GM12878 (cell line): ENCODE results near the gene LIN7C. TPM values are rescaled to one million over a fixed set of nuclear protein-coding genes. Genes with fewer than 3 reads are reported as not detected.
A peak's percentile ranks its signal among the peaks of the same experiment; 100 is the strongest.

Experiments
- ATAC-seq: fragments of 200-7000 bp; cut with Tn5 transposase; 3 replicates; pipeline ENCODE4 v1.9.1; 2020; ENCODE audit warnings: mild to moderate bottlenecking, moderate library complexity
- BruUV-seq: library from RNA; stranded (reverse); fragments of 400-500 nt; replicated peaks from 2 replicates; lab custom pipeline; 2021; lab: Mats Ljungman, UMichigan
- CTCF ChIA-PET: fragments of 300-600 bp; sonication (Branson Sonifier 250); formaldehyde crosslinking; extraction: SDS; loops from one replicate; lab custom pipeline; 2021; ENCODE audit warnings: inconsistent platforms; lab: Yijun Ruan, JAX
- POLR2A ChIA-PET: fragments of 350-600 bp; formaldehyde crosslinking; extraction: SDS; loops from one replicate; lab custom pipeline; 2021; ENCODE audit warnings: inconsistent platforms; lab: Charles Lee
- RAD21 ChIA-PET: fragments of 300-600 bp; sonication (Branson Sonifier 250); formaldehyde crosslinking; loops from one replicate; lab custom pipeline; 2023; ENCODE audit warnings: antibody characterized with exemption; ENCODE audit not compliant: unreplicated experiment; lab: Charles Lee
- SMC1A ChIA-PET: fragments of 300-600 bp; sonication (Branson Sonifier 250); formaldehyde crosslinking; loops from one replicate; lab custom pipeline; 2023; ENCODE audit not compliant: unreplicated experiment, uncharacterized antibody; lab: Charles Lee
- DNase-seq: peaks from one replicate; pipeline ENCODE4 v3.0.0-alpha.2; 2011; ENCODE audit warnings: low read depth, low spot score
- FAIRE-seq: peaks from 3 replicates; lab custom pipeline; 2011; peaks lifted over from hg19 to GRCh38; lab: Jason Lieb, UNC
- H2AFZ ChIP-seq: 2 replicates; pipeline ENCODE4 v1.6.0; 2011; ENCODE audit warnings: low read depth, low read length, control low read depth; ENCODE audit not compliant: control insufficient read depth
- H3K27ac ChIP-seq: 2 replicates; pipeline ENCODE4 v1.5.1; 2011; ENCODE audit warnings: control low read depth; ENCODE audit not compliant: control insufficient read depth, insufficient read depth
- H3K27me3 ChIP-seq, 2 experiments: replicated peaks in 1 of 2; 2 replicates each; pipeline versions ENCODE4 v1.6.0 to v1.6.1; 2011; ENCODE audit warnings: low read length in 1 of 2; ENCODE audit not compliant: control insufficient read depth in 2 of 2, insufficient read depth in 2 of 2
- H3K36me3 ChIP-seq, 2 experiments: 2 replicates each; pipeline ENCODE4 v1.5.1; 2011; ENCODE audit warnings: low read length in 1 of 2; ENCODE audit not compliant: control insufficient read depth in 2 of 2, insufficient read depth in 2 of 2
- H3K4me1 ChIP-seq: 2 replicates; pipeline ENCODE4 v1.6.1; 2011; ENCODE audit warnings: mild to moderate bottlenecking, low read length, moderate library complexity, mixed read lengths; ENCODE audit not compliant: control insufficient read depth, insufficient read depth
- H3K4me2 ChIP-seq: 2 replicates; pipeline ENCODE4 v1.6.0; 2011; ENCODE audit warnings: control low read depth; ENCODE audit not compliant: control insufficient read depth, insufficient read depth
- H3K4me3 ChIP-seq: fragments of 200-600 bp; sonication (generic); 2 replicates; pipeline ENCODE4 v1.5.1; 2016
- H3K79me2 ChIP-seq: 2 replicates; pipeline ENCODE4 v1.6.0; 2011; ENCODE audit warnings: low read length; ENCODE audit not compliant: control insufficient read depth, insufficient read depth
- H3K9ac ChIP-seq: 2 replicates; pipeline ENCODE4 v1.8.0; 2011; ENCODE audit warnings: low read length, control low read depth, mixed read lengths; ENCODE audit not compliant: control insufficient read depth, insufficient read depth
- H3K9me3 ChIP-seq: replicated peaks from 3 replicates; pipeline ENCODE4 v1.5.1; 2011; ENCODE audit warnings: mild to moderate bottlenecking, low read length; ENCODE audit not compliant: control insufficient read depth, insufficient read depth
- H4K20me1 ChIP-seq: 2 replicates; pipeline ENCODE4 v1.6.0; 2011; ENCODE audit not compliant: control insufficient read depth, insufficient read depth
- JUNB ChIP-seq: IDR thresholded peaks from 2 replicates; pipeline ENCODE4 v1.6.1; 2016; ENCODE audit warnings: antibody characterized with exemption, mild to moderate bottlenecking
- MEF2A ChIP-seq: IDR thresholded peaks from 2 replicates; pipeline ENCODE4 v1.6.1; 2011; ENCODE audit warnings: low read depth, mild to moderate bottlenecking, low read length, moderate library complexity; ENCODE audit not compliant: insufficient read depth
- NBN ChIP-seq: fragments of 450-650 bp; IDR thresholded peaks from 2 replicates; pipeline ENCODE4 v1.6.1; 2016
- RAD21 ChIP-seq: IDR thresholded peaks from 2 replicates; pipeline ENCODE4 v1.6.1; 2011; ENCODE audit warnings: mild to moderate bottlenecking, low read depth, low read length, moderate library complexity; ENCODE audit not compliant: insufficient read depth
- SUPT20H ChIP-seq: IDR thresholded peaks from 2 replicates; pipeline ENCODE4 v1.6.1; 2011; ENCODE audit warnings: low read depth, mild to moderate bottlenecking, low read length, moderate library complexity, borderline replicate concordance; ENCODE audit not compliant: control insufficient read depth
- WGBS: methylation state at CpG from one replicate; pipeline ENCODE4 v1.1.6; 2016; ENCODE audit warnings: low lambda C conversion rate; ENCODE audit not compliant: insufficient replicate concordance, insufficient coverage; ENCODE audit errors: missing lambda C conversion rate; 5-methylcytosine and 5-hydroxymethylcytosine counted together
- in situ Hi-C: fragments of 300-500 bp; cut with MboI; formaldehyde crosslinking; loops from 9 replicates; pipeline ENCODE4 v1.14.3; 2018; ENCODE audit warnings: mixed read lengths
- intact Hi-C: fragments of 100-400 bp; cut with micrococcal nuclease; formaldehyde crosslinking; loops from one replicate; pipeline ENCODE4 v1.14.2; 2022; ENCODE audit not compliant: unreplicated experiment
- microRNA-seq: library from miRNA; unstranded; fragments of <30 nt; microRNA quantifications from one replicate; pipeline ENCODE4, GENCODE V29; 2018
- polyA plus RNA-seq, 11 experiments: library from polyadenylated mRNA; depleted of rRNA in 4 of 11; unstranded in 6 of 11; stranded (reverse) in 5 of 11; fragments of >200 nt; fragmentation: Nextera tagmentation in 4 of 11; fragmentation: Illumina TruSeq in 1 of 11; extraction: Ambion mirVana in 4 of 11; extraction: Trizol in 1 of 11; gene quantifications; 1 replicate in 1 of 11; 2 replicates in 10 of 11; pipeline versions ENCODE4 v1.2.1 to v1.2.3, GENCODE V29; 2011 to 2016; ENCODE audit warnings: inconsistent platforms in 2 of 11, missing spikeins in 2 of 11, low read depth in 1 of 11
- small RNA-seq: library from RNA; depleted of rRNA; stranded (forward); fragments of <200 nt; gene quantifications from one replicate; pipeline ENCODE3, GENCODE V24; 2014
- total RNA-seq, 4 experiments: library from RNA; depleted of rRNA in 3 of 4; stranded (reverse); fragments of >200 nt in 3 of 4; fragmentation: Illumina TruSeq in 1 of 4; extraction: Trizol in 1 of 4; gene quantifications; 2 replicates each; pipeline versions ENCODE4 v1.2.1 to v1.2.3, GENCODE V29; 2013 to 2021
- TF ChIP-seq, protein P1 (sequence below): fragments of 450-650 bp; IDR thresholded peaks from 2 replicates; pipeline ENCODE4 v1.6.1; 2016; ENCODE audit warnings: mild to moderate bottlenecking
- TF ChIP-seq, protein P2 (sequence below): fragments of 450-650 bp; formaldehyde crosslinking; IDR thresholded peaks from 2 replicates; pipeline ENCODE4 v1.4.0; 2022; ENCODE audit warnings: mild to moderate bottlenecking, moderate library complexity

The LIN7C gene
- total and polyA plus RNA-seq, 10 of the 15 experiments (the other 5 are each of a cell fraction or from before 2014, with no cell fraction given): 6.0 to 23.7 (median 15.1) TPM

GRCh38 chr11:27444801-27445215, 61.8 kb downstream of the LIN7C start:
- 21% methylated on average over 2 of the region's 2 CpGs for WGBS
- Histone ChIP-seq H3K27me3 (no peaks in the 10 kb centered on the region), H3K4me1 (no peaks in the 10 kb centered on the region), H3K9me3 (no peaks in the 10 kb centered on the region), H3K4me3 (no peak overlapping the region), H3K36me3 (no peaks in the 10 kb centered on the region), H3K27ac (no peak overlapping the region), H3K4me2 (no peak overlapping the region), H3K9ac (no peak overlapping the region), H4K20me1 (no peaks in the 10 kb centered on the region), H2AFZ (no peak overlapping the region), H3K79me2 (no peaks in the 10 kb centered on the region)
- DNase-seq (no peak), ATAC-seq (no peak), FAIRE-seq (no peak)
- in situ Hi-C loops (no loop called here), intact Hi-C loops (no loop called here)
- ChIA-PET SMC1A (interaction anchor here (1.3 to 1.5 kb wide), 2 partner anchors 41 to 261 kb away, joined by 5 read pairs; no protein-coding TSS in a partner anchor), RAD21 (no interaction called here), POLR2A (no interaction called here), CTCF (interaction anchor here (1.4 kb wide), 1 partner anchor 9 kb away, joined by 4 read pairs; no protein-coding TSS in a partner anchor)
- BruUV-seq: no TSS peak
- TF ChIP-seq, protein P1, sequence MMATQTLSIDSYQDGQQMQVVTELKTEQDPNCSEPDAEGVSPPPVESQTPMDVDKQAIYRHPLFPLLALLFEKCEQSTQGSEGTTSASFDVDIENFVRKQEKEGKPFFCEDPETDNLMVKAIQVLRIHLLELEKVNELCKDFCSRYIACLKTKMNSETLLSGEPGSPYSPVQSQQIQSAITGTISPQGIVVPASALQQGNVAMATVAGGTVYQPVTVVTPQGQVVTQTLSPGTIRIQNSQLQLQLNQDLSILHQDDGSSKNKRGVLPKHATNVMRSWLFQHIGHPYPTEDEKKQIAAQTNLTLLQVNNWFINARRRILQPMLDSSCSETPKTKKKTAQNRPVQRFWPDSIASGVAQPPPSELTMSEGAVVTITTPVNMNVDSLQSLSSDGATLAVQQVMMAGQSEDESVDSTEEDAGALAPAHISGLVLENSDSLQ: peak; percentile 79
- TF ChIP-seq MEF2A (no peak), RAD21 (no peak), JUNB (no peak), NBN (no peak), SUPT20H (no peak)
- TF ChIP-seq, protein P2, sequence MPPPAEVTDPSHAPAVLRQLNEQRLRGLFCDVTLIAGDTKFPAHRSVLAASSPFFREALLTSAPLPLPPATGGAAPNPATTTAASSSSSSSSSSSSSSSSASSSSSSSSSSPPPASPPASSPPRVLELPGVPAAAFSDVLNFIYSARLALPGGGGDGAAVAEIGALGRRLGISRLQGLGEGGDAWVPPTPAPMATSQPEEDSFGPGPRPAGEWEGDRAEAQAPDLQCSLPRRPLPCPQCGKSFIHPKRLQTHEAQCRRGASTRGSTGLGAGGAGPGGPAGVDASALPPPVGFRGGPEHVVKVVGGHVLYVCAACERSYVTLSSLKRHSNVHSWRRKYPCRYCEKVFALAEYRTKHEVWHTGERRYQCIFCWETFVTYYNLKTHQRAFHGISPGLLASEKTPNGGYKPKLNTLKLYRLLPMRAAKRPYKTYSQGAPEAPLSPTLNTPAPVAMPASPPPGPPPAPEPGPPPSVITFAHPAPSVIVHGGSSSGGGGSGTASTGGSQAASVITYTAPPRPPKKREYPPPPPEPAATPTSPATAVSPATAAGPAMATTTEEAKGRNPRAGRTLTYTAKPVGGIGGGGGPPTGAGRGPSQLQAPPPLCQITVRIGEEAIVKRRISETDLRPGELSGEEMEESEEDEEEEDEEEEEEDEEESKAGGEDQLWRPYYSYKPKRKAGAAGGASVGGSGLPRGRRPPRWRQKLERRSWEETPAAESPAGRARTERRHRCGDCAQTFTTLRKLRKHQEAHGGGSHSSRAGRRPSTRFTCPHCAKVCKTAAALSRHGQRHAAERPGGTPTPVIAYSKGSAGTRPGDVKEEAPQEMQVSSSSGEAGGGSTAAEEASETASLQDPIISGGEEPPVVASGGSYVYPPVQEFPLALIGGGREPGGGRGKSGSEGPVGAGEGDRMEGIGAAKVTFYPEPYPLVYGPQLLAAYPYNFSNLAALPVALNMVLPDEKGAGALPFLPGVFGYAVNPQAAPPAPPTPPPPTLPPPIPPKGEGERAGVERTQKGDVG (CRISPR knock-in tag): no peak

Small RNAs within 50 kb of the gene (microRNA-seq; reads per million reads assigned to microRNA genes)
- not detected for gene MIR8087

Small RNAs within 50 kb of the gene (small RNA-seq; reads per million reads assigned to genes)
- not detected for gene AC100771.1
- not detected for gene MIR8087
- not detected for gene RNA5SP339

Other genes starting within 250 kb of the LIN7C start
- gene CCDC34, start 143.6 kb downstream of the LIN7C start, total RNA-seq (2014; rRNA removed): 8.0 and 8.9 TPM in 2 replicates
- 22.3 and 22.9 TPM in 2 replicates for gene CCDC34, start 143.6 kb downstream of the LIN7C start, total RNA-seq (2014; rRNA removed; fragmentation: Illumina TruSeq; extraction: Trizol)
- 15.8 and 16.2 TPM in 2 replicates for gene CCDC34, start 143.6 kb downstream of the LIN7C start, total RNA-seq (2021)
- gene CCDC34, start 143.6 kb downstream of the LIN7C start, polyA plus RNA-seq (2011; rRNA removed): 10.7 and 16.4 TPM in 2 replicates
- 39.1 and 45.6 TPM in 2 replicates for gene CCDC34, start 143.6 kb downstream of the LIN7C start, polyA plus RNA-seq (2014; fragmentation: Illumina TruSeq; extraction: Trizol)
- gene CCDC34, start 143.6 kb downstream of the LIN7C start, polyA plus RNA-seq (2014; fragmentation: Nextera tagmentation; extraction: Ambion mirVana): 10 to 100 TPM in 1 of 2 experiments, 1 to 10 TPM in 1; 6.2 to 13.4 TPM
- 12.0 TPM in 2 replicates for gene CCDC34, start 143.6 kb downstream of the LIN7C start, polyA plus RNA-seq (2014; rRNA removed)
- 10 to 100 TPM; 18.1 to 19.4 TPM for gene CCDC34, start 143.6 kb downstream of the LIN7C start, polyA plus RNA-seq (2016; fragmentation: Nextera tagmentation; extraction: Ambion mirVana)
- gene LGR4, start 34.0 kb downstream of the LIN7C start, total RNA-seq (2014; rRNA removed): under 0.01 TPM in 1 of 2 replicates, not detected in the other
- 0.04 TPM in 1 of 2 replicates, not detected in the other for gene LGR4, start 34.0 kb downstream of the LIN7C start, total RNA-seq (2014; rRNA removed; fragmentation: Illumina TruSeq; extraction: Trizol)
- gene LGR4, start 34.0 kb downstream of the LIN7C start, total RNA-seq (2021): 0.37 TPM in 1 of 2 replicates, not detected in the other
- 0.04 TPM in 1 of 2 replicates, not detected in the other for gene LGR4, start 34.0 kb downstream of the LIN7C start, polyA plus RNA-seq (2011; rRNA removed)
- 0.01 and 0.08 TPM in 2 replicates for gene LGR4, start 34.0 kb downstream of the LIN7C start, polyA plus RNA-seq (2014; fragmentation: Illumina TruSeq; extraction: Trizol)
- gene LGR4, start 34.0 kb downstream of the LIN7C start, polyA plus RNA-seq (2014; fragmentation: Nextera tagmentation; extraction: Ambion mirVana): not detected
- 0.06 and 0.64 TPM in 2 replicates for gene LGR4, start 34.0 kb downstream of the LIN7C start, polyA plus RNA-seq (2014; rRNA removed)
- not detected for gene LGR4, start 34.0 kb downstream of the LIN7C start, polyA plus RNA-seq (2016; fragmentation: Nextera tagmentation; extraction: Ambion mirVana)
- gene BDNF, start 193.7 kb upstream of the LIN7C start, total RNA-seq (2014; rRNA removed): 0.06 TPM in 1 of 2 replicates, not detected in the other
- gene BDNF, start 193.7 kb upstream of the LIN7C start, total RNA-seq (2014; rRNA removed; fragmentation: Illumina TruSeq; extraction: Trizol): 0.04 TPM in 1 of 2 replicates, not detected in the other
- 0.05 and 0.08 TPM in 2 replicates for gene BDNF, start 193.7 kb upstream of the LIN7C start, total RNA-seq (2021)
- 0.14 and 0.15 TPM in 2 replicates for gene BDNF, start 193.7 kb upstream of the LIN7C start, polyA plus RNA-seq (2011; rRNA removed)
- 0.05 TPM in 1 of 2 replicates, not detected in the other for gene BDNF, start 193.7 kb upstream of the LIN7C start, polyA plus RNA-seq (2014; fragmentation: Illumina TruSeq; extraction: Trizol)
- gene BDNF, start 193.7 kb upstream of the LIN7C start, polyA plus RNA-seq (2014; fragmentation: Nextera tagmentation; extraction: Ambion mirVana): under 1 TPM; 0.02 to 0.03 TPM
- gene BDNF, start 193.7 kb upstream of the LIN7C start, polyA plus RNA-seq (2014; rRNA removed): 0.05 TPM in 1 of 2 replicates, not detected in the other
- gene BDNF, start 193.7 kb upstream of the LIN7C start, polyA plus RNA-seq (2016; fragmentation: Nextera tagmentation; extraction: Ambion mirVana): under 1 TPM; 0.07 to 0.24 TPM